ENCODE results near the gene WNT3A. TPM values are rescaled to one million over a fixed set of nuclear protein-coding genes. Genes with fewer than 3 reads are reported as not detected.

The WNT3A gene
- total RNA-seq, 1 donor, result not detected

DNA sequence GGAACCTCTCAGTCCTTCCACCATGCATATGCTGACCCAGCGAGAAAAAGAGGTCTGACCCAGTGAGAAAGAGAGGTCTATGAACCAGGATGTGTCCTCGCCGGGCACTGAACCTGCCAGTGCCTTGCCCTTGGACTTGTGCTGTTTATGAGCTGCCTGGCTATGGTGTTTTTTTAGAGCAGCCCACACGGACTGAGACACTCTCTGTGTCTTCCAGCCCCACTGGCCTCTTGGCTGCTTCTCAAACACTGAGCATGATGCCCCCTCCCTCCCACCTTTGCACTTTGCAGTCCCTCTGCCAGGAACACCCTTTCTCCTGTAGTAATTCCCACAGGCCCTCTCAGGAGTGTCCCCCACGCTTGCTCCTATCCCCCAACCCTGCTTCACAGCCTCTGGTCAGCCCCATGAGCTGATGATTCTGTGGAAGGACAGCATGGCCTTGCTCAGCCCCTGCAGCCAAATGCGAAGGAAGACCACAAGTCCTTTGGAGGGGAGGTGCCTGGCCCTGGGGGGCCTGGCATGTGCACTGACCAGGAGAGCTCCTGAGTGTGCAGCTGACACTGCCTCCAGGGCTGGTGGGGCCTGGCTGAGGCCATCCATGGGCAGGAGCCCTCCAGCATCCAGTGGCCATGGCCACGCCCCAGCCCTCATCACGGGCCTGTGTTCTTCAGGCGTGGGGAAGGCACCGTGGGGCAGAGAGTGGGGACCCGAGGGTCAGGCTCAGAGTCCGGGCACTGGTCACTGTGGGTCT, 23.8 kb downstream of the WNT3A start:
- no peak for TF ChIP-seq CTCF (IDR thresholded peaks at IDR 0.05; ENCODE audit: insufficient read depth, low read depth, low read length)
- no peak overlapping the region for H3K4me3 ChIP-seq (ENCODE audit: low read depth, low read length)
- no peak for DNase-seq (ENCODE audit: low read depth)

DNA sequence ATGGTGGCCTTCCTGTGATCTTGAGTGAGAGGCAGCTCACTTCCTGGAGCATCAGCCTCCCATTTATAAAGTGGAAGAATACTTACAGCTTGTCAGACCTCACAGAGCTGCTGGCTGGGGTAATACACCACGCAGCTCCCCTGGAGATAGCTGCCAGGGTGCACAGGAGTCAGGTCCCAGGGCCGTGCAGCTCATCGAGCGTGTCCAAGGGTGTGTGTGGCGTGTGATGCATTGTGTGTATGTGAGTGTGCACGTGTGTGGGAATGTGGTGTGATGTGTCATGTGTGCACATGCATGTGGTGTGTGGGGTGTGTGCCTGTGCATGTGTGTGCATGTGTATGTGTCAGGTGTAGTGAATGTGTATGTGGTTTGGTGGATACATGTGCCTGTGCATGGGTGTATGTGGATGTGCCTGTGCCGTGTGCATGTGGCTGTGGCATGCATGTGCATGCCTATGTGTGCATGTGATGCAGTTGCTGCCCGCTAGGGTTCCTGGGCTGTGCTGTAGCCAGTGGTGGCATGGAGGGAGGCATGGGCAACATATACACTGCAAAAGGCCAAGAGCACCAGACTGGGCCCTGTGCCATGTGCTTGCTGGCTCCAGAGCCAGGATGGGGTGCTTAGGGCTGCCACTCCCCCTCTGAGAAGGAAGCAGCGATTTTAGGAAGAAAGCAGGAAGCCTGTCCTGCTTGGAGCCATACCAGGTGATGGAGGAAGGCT, 24.6 kb downstream of the WNT3A start:
- DNase-seq (ENCODE audit: low read depth), result no peak
- no peak overlapping the region for H3K4me3 ChIP-seq (ENCODE audit: low read depth, low read length)
- no peak for TF ChIP-seq CTCF (IDR thresholded peaks at IDR 0.05; ENCODE audit: insufficient read depth, low read depth, low read length)

GRCh38 chr1:228032041-228032440, 25.2 kb downstream of the WNT3A start:
- H3K4me3 ChIP-seq (ENCODE audit: low read depth, low read length), result no peak overlapping the region
- DNase-seq (ENCODE audit: low read depth), result no peak
- no peak for TF ChIP-seq CTCF (IDR thresholded peaks at IDR 0.05; ENCODE audit: insufficient read depth, low read depth, low read length)

GRCh38 chr1:228033376-228033775, 26.6 kb downstream of the WNT3A start:
- no peak for DNase-seq (ENCODE audit: low read depth)
- no peak for TF ChIP-seq CTCF (IDR thresholded peaks at IDR 0.05; ENCODE audit: insufficient read depth, low read depth, low read length)

DNA sequence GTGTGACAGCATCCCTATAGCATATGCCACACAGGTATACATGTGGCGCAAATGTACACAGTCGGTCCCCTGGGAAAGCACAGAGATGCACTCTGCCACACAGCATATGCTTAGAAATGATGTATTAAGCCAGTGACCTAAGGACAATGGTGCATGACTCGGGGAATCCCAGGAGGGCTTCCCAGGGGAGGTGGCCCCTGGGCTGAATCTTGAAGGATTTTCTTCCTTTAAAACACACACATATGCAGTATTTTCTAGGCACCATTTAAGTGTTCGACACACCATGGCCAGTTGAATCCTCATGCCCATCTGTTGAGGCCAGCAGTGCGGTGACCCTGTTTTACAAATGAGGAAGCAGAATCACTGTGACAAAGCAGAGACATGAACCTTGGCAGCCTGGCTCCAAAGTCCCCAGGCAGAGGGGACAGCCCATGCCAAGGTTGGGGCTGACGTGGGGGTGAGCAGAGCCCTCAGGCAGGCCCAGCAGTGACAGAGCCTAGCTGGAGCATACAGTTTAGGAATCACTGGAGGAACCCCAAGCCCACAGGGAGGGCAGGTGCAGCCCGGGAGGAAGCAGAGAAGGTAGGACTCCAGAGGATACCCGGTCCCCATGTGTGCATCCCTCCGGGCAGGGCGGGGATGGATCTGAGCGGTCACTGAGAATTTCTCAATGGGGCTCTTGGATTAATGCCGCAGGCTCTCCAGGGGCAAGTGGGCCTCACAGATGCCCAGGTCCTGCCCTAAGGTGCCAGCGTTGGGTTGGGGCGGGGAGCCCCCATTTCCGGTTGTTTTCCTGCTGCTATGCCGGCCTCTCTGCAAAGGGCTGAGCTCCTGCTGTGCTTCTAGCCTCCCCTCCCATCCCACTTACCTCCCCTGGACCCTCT, 28.4 kb downstream of the WNT3A start:
- no peak overlapping the region for H3K4me3 ChIP-seq (ENCODE audit: low read depth, low read length)
- no peak for DNase-seq (ENCODE audit: low read depth)
- no peak for TF ChIP-seq CTCF (IDR thresholded peaks at IDR 0.05; ENCODE audit: insufficient read depth, low read depth, low read length)

More at GRCh38 chr1:228033376-228033775, 26.6 kb downstream of the WNT3A start:
- no peak overlapping the region for H3K4me3 ChIP-seq (ENCODE audit: low read depth, low read length)

- H3K4me3 ChIP-seq (ENCODE audit: low read depth, low read length), result no peak overlapping the region
- no peak for TF ChIP-seq CTCF (IDR thresholded peaks at IDR 0.05; ENCODE audit: insufficient read depth, low read depth, low read length)
- DNase-seq (ENCODE audit: low read depth), result no peak
Observed at GRCh38 chr1:228035844-228036243, 29.0 kb downstream of the WNT3A start.

Data from fibroblast of villous mesenchyme (primary cell).